Heart right ventricle (tissue), 16 donors: Measurements from ENCODE around the gene RELB. TPM values are rescaled to one million over a fixed set of nuclear protein-coding genes. Genes with fewer than 3 reads are reported as not detected.
A peak's percentile ranks its signal among the peaks of the same experiment; 100 is the strongest.

Experiments
- ATAC-seq, 8 donors: fragments of 200-7000 bp; cut with Tn5 transposase; one replicate each; pipeline ENCODE4 v1.9.1; 2020; ENCODE audit warnings: mild to moderate bottlenecking in 8 of 8, moderate library complexity in 8 of 8, moderate number of reproducible peaks in 1 of 8
- DNase-seq, 2 donors: peaks; one replicate each; pipeline ENCODE4 v3.0.0-alpha.2; 2020
- H3K27ac ChIP-seq, 10 donors: fragments of 200-600 bp; sonication (generic) in 2 of 10; one replicate each; pipeline versions ENCODE4 v1.5.0 to v1.8.0; 2020 to 2022; ENCODE audit warnings: mild to moderate bottlenecking in 3 of 10
- H3K27me3 ChIP-seq, 7 donors: fragments of 200-600 bp; one replicate each; pipeline ENCODE4 v1.8.0; 2021 to 2022; ENCODE audit warnings: mild to moderate bottlenecking in 2 of 7
- H3K36me3 ChIP-seq, 9 donors: fragments of 200-600 bp; sonication (generic) in 1 of 9; one replicate each; pipeline versions ENCODE4 v1.5.0 to v1.8.0; 2020 to 2022; ENCODE audit warnings: mild to moderate bottlenecking in 2 of 9
- H3K4me1 ChIP-seq, 9 donors: fragments of 200-600 bp; sonication (generic) in 1 of 9; one replicate each; pipeline versions ENCODE4 v1.5.0 to v1.8.0; 2020 to 2022; ENCODE audit warnings: mild to moderate bottlenecking in 4 of 9
- H3K4me3 ChIP-seq, 10 donors: fragments of 200-600 bp; sonication (generic) in 2 of 10; one replicate each; pipeline versions ENCODE4 v1.5.0 to v1.8.0; 2020 to 2022; ENCODE audit warnings: mild to moderate bottlenecking in 7 of 10, moderate library complexity in 2 of 10
- H3K9me3 ChIP-seq, 11 donors: fragments of 200-600 bp in 10 of 11; sonication (generic) in 2 of 11; one replicate each; pipeline versions ENCODE4 v1.5.0 to v1.8.0; 2013 to 2022; ENCODE audit warnings: mild to moderate bottlenecking in 2 of 11, control low read depth in 1 of 11, moderate library complexity in 1 of 11
- WGBS, 2 donors: extraction: QIAGEN DNeasy Blood & Tissue Kit; methylation state at CpG; one replicate each; pipeline ENCODE4 v1.1.7; 2013; ENCODE audit warnings: inconsistent platforms in 1 of 2; 5-methylcytosine and 5-hydroxymethylcytosine counted together
- intact Hi-C, 10 donors: fragments of 100-400 bp; cut with DNase I; formaldehyde crosslinking; loops; one replicate each; pipeline versions ENCODE4 v1.11.1 to v1.14.2; 2022
- polyA plus RNA-seq, 2 donors: library from polyadenylated mRNA; stranded (reverse); fragments of 200-250 nt; gene quantifications; one replicate each; pipeline ENCODE4 v1.2.3, GENCODE V29; 2013
- total RNA-seq, 10 donors: library from RNA; stranded (reverse); fragmentation: NEBNext Ultra II Directional in 3 of 10; extraction: Animal tissue kit (Norgen Biotek cat#: 25700) in 3 of 10; gene quantifications; one replicate each; pipeline versions ENCODE4 v1.2.1 to v1.2.4, GENCODE V29; 2021 to 2023
- TF ChIP-seq, protein P1 (sequence below), 9 donors: fragments of 200-600 bp; sonication (generic) in 2 of 9; IDR thresholded peaks; one replicate each; pipeline versions ENCODE4 v1.5.0 to v1.8.0; 2021 to 2022; ENCODE audit warnings: antibody characterized with exemption in 9 of 9, mild to moderate bottlenecking in 5 of 9, moderate library complexity in 1 of 9
- donor health status: Arrhythmogenic right ventricular cardiomyopathy.
- donor health status: ischemic (EF 13 %, LVEDD 7.1; RV severe dilation, severe dysfunction).
- donor health status: healthy with polysubstance abuse.
- donor health status: DM: no; HTN: yes; CAD: no.
- donor health status: DM: no; HTN: no; CAD: no.
- donor health status: ischemic (EF 25% LVEDD 6.9; RV normal size, moderate dysfunction).
- donor health status: ischemic (EF 25% LVEDD 5.7; RV mildly dilated, moderate dysfunction).
- donor health status: healthy.
- donor health status: DM: yes; HTN: yes; CAD: no.
- donor health status: Ischemic cardiomyopathy.
- donor health status: ischemic (EF 35%, LVEDD 5.7; RV mildly dilated, moderate dysfunction).
- donor health status: nonischemic (EF 11% LVEDD 7.7; RV severe dilation, severe dysfunction).
- donor health status: DM: yes; HTN: yes; CAD: no.
- donor health status: PGD.
- donor health status: ischemic (EF 29% LVEDD 5.4; RV normal size, mild dysfunction).
- donor health status: nonischemic (EF 23%, LVEDD 6.1; RV moderate dilation, normal function).

RELB gene
- total and polyA plus RNA-seq, 12 donors: 1.3 to 19.3 (median 5.5) TPM

GRCh38 chr19:45040059-45040771 is 39.0 kb downstream of the RELB start:
- TF ChIP-seq, protein P1, sequence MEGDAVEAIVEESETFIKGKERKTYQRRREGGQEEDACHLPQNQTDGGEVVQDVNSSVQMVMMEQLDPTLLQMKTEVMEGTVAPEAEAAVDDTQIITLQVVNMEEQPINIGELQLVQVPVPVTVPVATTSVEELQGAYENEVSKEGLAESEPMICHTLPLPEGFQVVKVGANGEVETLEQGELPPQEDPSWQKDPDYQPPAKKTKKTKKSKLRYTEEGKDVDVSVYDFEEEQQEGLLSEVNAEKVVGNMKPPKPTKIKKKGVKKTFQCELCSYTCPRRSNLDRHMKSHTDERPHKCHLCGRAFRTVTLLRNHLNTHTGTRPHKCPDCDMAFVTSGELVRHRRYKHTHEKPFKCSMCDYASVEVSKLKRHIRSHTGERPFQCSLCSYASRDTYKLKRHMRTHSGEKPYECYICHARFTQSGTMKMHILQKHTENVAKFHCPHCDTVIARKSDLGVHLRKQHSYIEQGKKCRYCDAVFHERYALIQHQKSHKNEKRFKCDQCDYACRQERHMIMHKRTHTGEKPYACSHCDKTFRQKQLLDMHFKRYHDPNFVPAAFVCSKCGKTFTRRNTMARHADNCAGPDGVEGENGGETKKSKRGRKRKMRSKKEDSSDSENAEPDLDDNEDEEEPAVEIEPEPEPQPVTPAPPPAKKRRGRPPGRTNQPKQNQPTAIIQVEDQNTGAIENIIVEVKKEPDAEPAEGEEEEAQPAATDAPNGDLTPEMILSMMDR (IDR thresholded peaks at IDR 0.05): no peak
- Histone ChIP-seq H3K4me3 (peak overlapping the region in 9 of 10 donors; percentile 64 to 98 (median 89)), H3K4me1 (peaks cover 8 to 56% (median 37%) of the 10 kb centered on the region in 9 donors), H3K9me3 (peaks cover 0 to 5% (median 0%) of the 10 kb centered on the region in 11 donors), H3K27me3 (no peaks in the 10 kb centered on the region), H3K27ac (peak overlapping the region in 4 of 10 donors; percentile 93 to 99 (median 98)), H3K36me3 (peaks cover 0 to 80% (median 40%) of the 10 kb centered on the region in 9 donors)
- ATAC-seq (no peak), DNase-seq (no peak)
- intact Hi-C loops: no loop called here
- 73 to 82% methylated on average over 19 of the region's 19 CpGs for WGBS, 2 donors

- Histone ChIP-seq H3K27ac (peak overlapping the region in 1 of 10 donors; percentile 99), H3K36me3 (peaks cover 0 to 80% (median 37%) of the 10 kb centered on the region in 9 donors), H3K27me3 (no peaks in the 10 kb centered on the region), H3K4me1 (peaks cover 8 to 65% (median 46%) of the 10 kb centered on the region in 9 donors), H3K9me3 (no peaks in the 10 kb centered on the region), H3K4me3 (no peak overlapping the region)
- WGBS, 2 donors: 86 to 88% methylated on average over 6 of the region's 6 CpGs
- intact Hi-C loops: no loop called here
- TF ChIP-seq, protein P1 (IDR thresholded peaks at IDR 0.05): no peak
- DNase-seq (no peak), ATAC-seq (no peak)
Measured at GRCh38 chr19:45041125-45041524, 39.9 kb downstream of the RELB start.

- intact Hi-C loops: no loop called here
- H3K27ac ChIP-seq: peak overlapping the region in 8 of 10 donors; percentile 28 to 63 (median 40)
- peaks cover under 1 to 83% (median 57%) of the 10 kb centered on the region in 9 donors for H3K4me1 ChIP-seq
- H3K9me3 ChIP-seq: no peaks in the 10 kb centered on the region
- DNase-seq (no peak), ATAC-seq (peak in 7 of 8 donors; percentile 28 to 58 (median 52))
- 53 to 58% methylated on average over 14 of the region's 14 CpGs for whole genome bisulfite sequencing, 2 donors
- H3K4me3 ChIP-seq: no peak overlapping the region
- TF ChIP-seq, protein P1 (IDR thresholded peaks at IDR 0.05): no peak
- H3K36me3 ChIP-seq: peaks cover 0 to 74% (median 37%) of the 10 kb centered on the region in 9 donors
- no peaks in the 10 kb centered on the region for H3K27me3 ChIP-seq
Measured at GRCh38 chr19:45045671-45046353, 44.5 kb downstream of the RELB start.

DNA sequence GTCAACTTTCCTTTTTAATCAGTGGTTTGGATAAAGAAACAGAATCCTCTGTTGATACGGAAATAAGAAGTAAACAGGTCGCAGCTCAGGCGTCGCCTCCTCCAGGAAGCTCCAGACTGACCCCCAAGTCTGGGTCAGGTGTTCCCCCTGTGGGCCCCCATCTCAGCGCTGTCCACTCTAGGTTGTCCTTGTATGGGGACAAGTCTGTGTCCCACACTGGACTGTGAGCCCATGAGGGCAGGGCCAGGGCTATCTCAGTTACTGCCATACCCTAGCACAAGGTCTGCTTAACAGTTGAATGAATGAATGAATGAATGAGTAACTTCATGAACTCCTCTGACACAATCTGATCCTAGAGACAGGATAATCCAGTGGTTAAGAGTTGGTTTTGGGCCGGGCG is 45.1 kb downstream of the RELB start:
- 77 to 78% methylated on average over 7 of the region's 7 CpGs for WGBS, 2 donors
- ATAC-seq: peak in 3 of 8 donors; percentile 16 to 25 (median 20)
- Histone ChIP-seq H3K36me3 (peaks cover 0 to 73% (median 34%) of the 10 kb centered on the region in 9 donors), H3K9me3 (no peaks in the 10 kb centered on the region), H3K27ac (peak overlapping the region in 8 of 10 donors; percentile 28 to 63 (median 40)), H3K4me1 (peaks cover 0 to 82% (median 56%) of the 10 kb centered on the region in 9 donors), H3K4me3 (no peak overlapping the region), H3K27me3 (no peaks in the 10 kb centered on the region)
- TF ChIP-seq, protein P1 (IDR thresholded peaks at IDR 0.05): no peak
- no peak for DNase-seq
- intact Hi-C loops: no loop called here
